ENCODE results near the gene ISG15.

DNA sequence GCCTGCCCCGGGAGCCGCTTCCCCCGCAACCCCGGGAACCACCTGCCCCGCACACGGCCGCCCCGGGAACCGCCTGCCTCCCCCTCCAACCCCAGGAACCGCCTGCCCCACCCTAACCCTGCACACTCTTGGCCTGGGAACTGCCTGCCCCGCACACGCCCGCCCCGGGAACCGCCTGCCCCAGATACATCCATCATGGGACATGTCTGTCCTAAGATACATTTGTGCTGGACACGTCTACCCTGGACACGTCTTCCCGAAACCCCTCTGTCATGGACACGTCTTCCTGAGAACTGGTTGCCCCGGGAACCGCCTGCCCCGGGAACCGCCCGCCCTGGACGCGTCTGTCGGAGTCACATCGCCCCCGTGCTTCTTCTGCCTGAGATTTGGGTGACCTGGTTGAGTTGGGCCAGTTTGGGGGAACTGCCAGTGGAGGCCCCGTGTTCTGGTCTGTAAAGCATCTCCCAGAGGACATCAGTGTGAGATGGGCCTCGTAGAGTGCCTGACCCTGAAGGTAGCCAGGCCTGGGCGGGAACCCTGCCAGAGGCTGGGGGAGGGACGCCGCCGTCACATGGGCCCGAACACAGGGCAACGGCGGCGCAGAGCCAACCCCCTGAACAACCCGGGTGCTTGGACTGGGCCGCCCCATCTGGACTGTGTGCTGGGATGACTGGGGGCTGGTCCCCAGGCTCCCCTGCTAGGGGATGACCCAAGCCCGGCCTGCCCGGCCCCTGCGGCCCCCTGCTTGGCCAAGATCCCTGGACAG lies 35.0 kb upstream of the ISG15 start:
- TF ChIP-seq, protein P1, sequence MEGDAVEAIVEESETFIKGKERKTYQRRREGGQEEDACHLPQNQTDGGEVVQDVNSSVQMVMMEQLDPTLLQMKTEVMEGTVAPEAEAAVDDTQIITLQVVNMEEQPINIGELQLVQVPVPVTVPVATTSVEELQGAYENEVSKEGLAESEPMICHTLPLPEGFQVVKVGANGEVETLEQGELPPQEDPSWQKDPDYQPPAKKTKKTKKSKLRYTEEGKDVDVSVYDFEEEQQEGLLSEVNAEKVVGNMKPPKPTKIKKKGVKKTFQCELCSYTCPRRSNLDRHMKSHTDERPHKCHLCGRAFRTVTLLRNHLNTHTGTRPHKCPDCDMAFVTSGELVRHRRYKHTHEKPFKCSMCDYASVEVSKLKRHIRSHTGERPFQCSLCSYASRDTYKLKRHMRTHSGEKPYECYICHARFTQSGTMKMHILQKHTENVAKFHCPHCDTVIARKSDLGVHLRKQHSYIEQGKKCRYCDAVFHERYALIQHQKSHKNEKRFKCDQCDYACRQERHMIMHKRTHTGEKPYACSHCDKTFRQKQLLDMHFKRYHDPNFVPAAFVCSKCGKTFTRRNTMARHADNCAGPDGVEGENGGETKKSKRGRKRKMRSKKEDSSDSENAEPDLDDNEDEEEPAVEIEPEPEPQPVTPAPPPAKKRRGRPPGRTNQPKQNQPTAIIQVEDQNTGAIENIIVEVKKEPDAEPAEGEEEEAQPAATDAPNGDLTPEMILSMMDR (conservative IDR thresholded peaks at IDR 0.05; ENCODE audit: low read length), result no peak
- TF ChIP-seq EZH2phosphoT487 (IDR thresholded peaks at IDR 0.05; ENCODE audit: borderline replicate concordance), result no peak

All from Loucy (cell line).